Central memory CD4-positive, alpha-beta T cell (primary cell): ENCODE results near the gene ALDOC.
A peak's percentile ranks its signal among the peaks of the same experiment; 100 is the strongest.

Source experiments
- DNase-seq: peaks from one replicate; pipeline ENCODE4 v3.0.0; 2022

Gene ALDOC

GRCh38 chr17:28551421-28552175 is 25.1 kb downstream of the ALDOC start:
- DNase-seq: no peak

- DNase-seq: no peak
These were observed 25.8 kb downstream of the ALDOC start for GRCh38 chr17:28550858-28551257.

GRCh38 chr17:28549236-28550132 is 27.2 kb downstream of the ALDOC start:
- peak; percentile 79 for DNase-seq

GRCh38 chr17:28548417-28549130 is 28.1 kb downstream of the ALDOC start:
- no peak for DNase-seq

GRCh38 chr17:28547623-28548416 is 28.9 kb downstream of the ALDOC start:
- DNase-seq: peak; percentile 39

- DNase-seq: no peak
These were observed 29.5 kb downstream of the ALDOC start for GRCh38 chr17:28547096-28547622.

GRCh38 chr17:28545787-28546415 is 30.8 kb downstream of the ALDOC start:
- DNase-seq: no peak

- DNase-seq: no peak
These were observed 31.6 kb downstream of the ALDOC start for GRCh38 chr17:28545141-28545503.

GRCh38 chr17:28544402-28545140 is 32.1 kb downstream of the ALDOC start:
- DNase-seq: no peak

- no peak for DNase-seq
These were observed 35.3 kb downstream of the ALDOC start for GRCh38 chr17:28541439-28541838.

- DNase-seq: no peak
These were observed 36.5 kb downstream of the ALDOC start for GRCh38 chr17:28540231-28540630.

- no peak for DNase-seq
These were observed 38.3 kb downstream of the ALDOC start for GRCh38 chr17:28538296-28538895.

GRCh38 chr17:28537219-28537610 is 39.5 kb downstream of the ALDOC start:
- DNase-seq: no peak

- no peak for DNase-seq
These were observed 40.0 kb downstream of the ALDOC start for GRCh38 chr17:28536532-28537218.

GRCh38 chr17:28534740-28535375 is 41.8 kb downstream of the ALDOC start:
- no peak for DNase-seq

- no peak for DNase-seq
These were observed 43.4 kb downstream of the ALDOC start for GRCh38 chr17:28533091-28533807.

- DNase-seq: no peak
These were observed 44.4 kb downstream of the ALDOC start for GRCh38 chr17:28532050-28532960.

GRCh38 chr17:28530926-28531325 is 45.8 kb downstream of the ALDOC start:
- DNase-seq: no peak
